SU-DHL-6 (cell line): ENCODE measurements around the gene PGA4.

Experiments used
- H2AFZ ChIP-seq: fragments of 200-600 bp; sonication (generic); 2 replicates; pipeline ENCODE4 v1.6.1; 2014; ENCODE audit warnings: low read depth, mild to moderate bottlenecking, moderate library complexity, mixed read lengths, antibody characterized with exemption, low read length; ENCODE audit not compliant: severe bottlenecking
- H3F3A ChIP-seq: fragments of 200-600 bp; shearing (Covaris generic); 2 replicates; pipeline ENCODE4 v1.6.0; 2016; ENCODE audit warnings: antibody characterized with exemption, mild to moderate bottlenecking; ENCODE audit not compliant: insufficient read depth
- H3K27ac ChIP-seq: fragments of 200-600 bp; sonication (generic); 2 replicates; pipeline ENCODE4 v1.5.1; 2016; ENCODE audit warnings: low read depth, mild to moderate bottlenecking, low read length, moderate library complexity, mixed read lengths
- H3K27me3 ChIP-seq: fragments of 200-600 bp; sonication (generic), shearing (Covaris generic); 2 replicates; pipeline ENCODE4 v1.6.0; 2014; ENCODE audit warnings: mild to moderate bottlenecking, low read length
- H3K36me3 ChIP-seq: fragments of 200-600 bp; sonication (generic); 2 replicates; pipeline ENCODE4 v1.6.1; 2014; ENCODE audit warnings: mild to moderate bottlenecking, low read length, mixed read lengths
- H3K4me2 ChIP-seq: fragments of 300-600, 200-600 bp; shearing (Covaris generic), sonication (generic); 2 replicates; pipeline ENCODE4 v1.6.0; 2014; ENCODE audit warnings: low read length, low read depth, mild to moderate bottlenecking; ENCODE audit not compliant: poor library complexity, severe bottlenecking
- H3K4me3 ChIP-seq: fragments of 200-600 bp; sonication (generic); 2 replicates; pipeline ENCODE4 v1.5.1; 2014; ENCODE audit warnings: antibody characterized with exemption, low read length, mild to moderate bottlenecking, mixed read lengths; ENCODE audit not compliant: insufficient read depth, poor library complexity, severe bottlenecking
- H3K79me2 ChIP-seq: fragments of 200-600 bp; sonication (generic); 2 replicates; pipeline ENCODE4 v1.6.1; 2014; ENCODE audit warnings: mild to moderate bottlenecking, low read length, moderate library complexity; ENCODE audit not compliant: insufficient read depth
- H3K9ac ChIP-seq: fragments of 200-600 bp; sonication (generic); 2 replicates; pipeline ENCODE4 v1.7.0; 2014; ENCODE audit warnings: mild to moderate bottlenecking, low read length
- H3K9me2 ChIP-seq: fragments of 200-600 bp; sonication (generic); replicated peaks from 2 replicates; pipeline ENCODE4 v1.6.1; 2014; ENCODE audit warnings: low read length; ENCODE audit not compliant: insufficient read depth
- H3K9me3 ChIP-seq: fragments of 200-600 bp; sonication (generic); 2 replicates; pipeline ENCODE4 v1.6.1; 2014; ENCODE audit warnings: low read length, mixed read lengths; ENCODE audit not compliant: insufficient read depth
- H4K20me1 ChIP-seq: fragments of 200-600 bp; sonication (generic); 2 replicates; pipeline ENCODE4 v1.6.1; 2014; ENCODE audit warnings: low read depth, mild to moderate bottlenecking, antibody characterized with exemption, low read length, moderate library complexity, mixed read lengths
- EZH2phosphoT487 ChIP-seq: fragments of 200-600 bp; sonication (generic), shearing (Covaris generic); conservative IDR thresholded peaks from 2 replicates; pipeline ENCODE4 v1.6.1; 2018; ENCODE audit warnings: mild to moderate bottlenecking, antibody characterized with exemption, low read length, moderate library complexity, mixed read lengths
- TF ChIP-seq, protein P1 (sequence below): fragments of 200-600 bp; sonication (generic); IDR thresholded peaks from one replicate; pipeline ENCODE4 v1.5.1; 2017; ENCODE audit warnings: antibody characterized with exemption, mild to moderate bottlenecking, low read length, moderate library complexity; ENCODE audit not compliant: insufficient read depth, poor library complexity, severe bottlenecking

The PGA4 gene

DNA sequence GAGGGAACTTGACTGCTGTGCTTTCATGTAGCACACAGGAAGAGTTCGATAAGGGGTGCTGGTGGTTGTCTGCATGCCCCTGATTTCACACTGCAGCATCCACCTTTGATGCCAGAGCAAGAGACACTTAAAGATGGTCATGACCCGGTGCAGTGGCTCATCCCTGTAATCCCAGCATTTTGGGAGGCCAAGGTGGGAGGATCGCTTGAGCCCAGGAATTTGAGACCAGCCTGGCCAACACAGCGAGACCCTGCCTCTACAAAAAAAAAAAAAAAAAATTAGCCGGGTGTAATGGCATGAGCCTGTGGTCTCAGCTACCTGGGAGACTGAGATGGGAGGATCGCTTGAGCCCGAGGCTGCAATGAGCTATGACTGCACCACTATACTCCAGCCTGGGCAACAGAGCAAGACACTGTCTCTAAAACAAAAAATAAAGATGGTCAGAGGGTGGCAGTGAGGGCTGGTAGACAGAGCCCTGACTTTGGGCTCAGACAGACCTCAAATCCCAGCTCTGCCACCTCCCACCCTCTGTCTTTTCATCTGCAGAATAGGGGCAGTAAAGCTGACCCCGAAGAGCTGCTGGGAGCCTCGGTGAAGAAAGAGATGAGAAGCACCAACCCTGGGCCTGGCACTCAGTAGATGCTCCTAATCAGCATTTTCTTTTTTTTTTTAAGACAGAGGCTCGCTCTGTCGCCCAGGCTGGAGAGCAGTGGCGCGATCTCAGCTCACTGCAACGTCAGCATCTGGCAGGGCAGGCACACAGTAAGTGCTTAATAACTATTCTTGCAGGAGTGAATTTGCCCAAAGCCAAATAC is 55.2 kb downstream of the PGA4 start:
- H2AFZ ChIP-seq: no peak overlapping the region
- H3K27ac ChIP-seq: no peak overlapping the region
- no peak overlapping the region for H3K4me2 ChIP-seq
- no peak for TF ChIP-seq EZH2phosphoT487
- TF ChIP-seq, protein P1, sequence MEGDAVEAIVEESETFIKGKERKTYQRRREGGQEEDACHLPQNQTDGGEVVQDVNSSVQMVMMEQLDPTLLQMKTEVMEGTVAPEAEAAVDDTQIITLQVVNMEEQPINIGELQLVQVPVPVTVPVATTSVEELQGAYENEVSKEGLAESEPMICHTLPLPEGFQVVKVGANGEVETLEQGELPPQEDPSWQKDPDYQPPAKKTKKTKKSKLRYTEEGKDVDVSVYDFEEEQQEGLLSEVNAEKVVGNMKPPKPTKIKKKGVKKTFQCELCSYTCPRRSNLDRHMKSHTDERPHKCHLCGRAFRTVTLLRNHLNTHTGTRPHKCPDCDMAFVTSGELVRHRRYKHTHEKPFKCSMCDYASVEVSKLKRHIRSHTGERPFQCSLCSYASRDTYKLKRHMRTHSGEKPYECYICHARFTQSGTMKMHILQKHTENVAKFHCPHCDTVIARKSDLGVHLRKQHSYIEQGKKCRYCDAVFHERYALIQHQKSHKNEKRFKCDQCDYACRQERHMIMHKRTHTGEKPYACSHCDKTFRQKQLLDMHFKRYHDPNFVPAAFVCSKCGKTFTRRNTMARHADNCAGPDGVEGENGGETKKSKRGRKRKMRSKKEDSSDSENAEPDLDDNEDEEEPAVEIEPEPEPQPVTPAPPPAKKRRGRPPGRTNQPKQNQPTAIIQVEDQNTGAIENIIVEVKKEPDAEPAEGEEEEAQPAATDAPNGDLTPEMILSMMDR: no peak
- no peaks in the 10 kb centered on the region for H3F3A ChIP-seq
- H3K4me3 ChIP-seq: no peak overlapping the region
- no peaks in the 10 kb centered on the region for H3K79me2 ChIP-seq
- no peaks in the 10 kb centered on the region for H3K9me3 ChIP-seq
- 0 out of 2 replicates have a peak, but pooled peaks cover 2% of the 10 kb centered on the region for H3K36me3 ChIP-seq
- no peaks in the 10 kb centered on the region for H4K20me1 ChIP-seq
- H3K9me2 ChIP-seq: no peaks in the 10 kb centered on the region
- no peak overlapping the region for H3K9ac ChIP-seq
- no peaks in the 10 kb centered on the region for H3K27me3 ChIP-seq

DNA sequence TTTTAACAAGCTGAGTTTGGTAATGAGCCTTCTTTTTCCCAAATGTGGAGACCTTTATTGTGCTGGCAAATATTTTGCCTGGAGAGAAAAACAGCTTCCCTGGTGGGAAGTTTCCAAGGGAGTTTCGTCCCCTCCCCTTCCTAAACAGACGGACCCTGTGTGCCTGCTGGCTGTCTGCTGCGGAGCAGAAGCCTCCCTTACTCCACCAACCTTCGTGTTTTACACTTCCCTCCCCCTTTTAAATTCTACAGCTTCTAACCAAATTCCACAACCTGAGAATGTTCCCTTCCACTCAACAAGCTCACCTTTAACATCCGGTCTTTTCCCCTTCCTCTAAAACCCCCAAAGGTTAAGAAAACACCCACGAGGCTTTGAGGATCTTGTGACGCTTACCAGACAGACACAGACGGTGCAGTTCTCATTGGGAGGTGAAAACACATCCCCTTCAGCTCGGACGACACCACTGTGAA is 55.9 kb downstream of the PGA4 start:
- TF ChIP-seq, protein P1: no peak
- TF ChIP-seq EZH2phosphoT487: no peak
- Histone ChIP-seq H4K20me1 (no peaks in the 10 kb centered on the region), H2AFZ (no peak overlapping the region), H3K27ac (no peak overlapping the region), H3K4me3 (no peak overlapping the region), H3K79me2 (no peaks in the 10 kb centered on the region), H3K27me3 (no peaks in the 10 kb centered on the region), H3K36me3 (0 out of 2 replicates have a peak, but pooled peaks cover 2% of the 10 kb centered on the region), H3K9me3 (no peaks in the 10 kb centered on the region), H3F3A (no peaks in the 10 kb centered on the region), H3K4me2 (no peak overlapping the region), H3K9ac (no peak overlapping the region), H3K9me2 (no peaks in the 10 kb centered on the region)

DNA sequence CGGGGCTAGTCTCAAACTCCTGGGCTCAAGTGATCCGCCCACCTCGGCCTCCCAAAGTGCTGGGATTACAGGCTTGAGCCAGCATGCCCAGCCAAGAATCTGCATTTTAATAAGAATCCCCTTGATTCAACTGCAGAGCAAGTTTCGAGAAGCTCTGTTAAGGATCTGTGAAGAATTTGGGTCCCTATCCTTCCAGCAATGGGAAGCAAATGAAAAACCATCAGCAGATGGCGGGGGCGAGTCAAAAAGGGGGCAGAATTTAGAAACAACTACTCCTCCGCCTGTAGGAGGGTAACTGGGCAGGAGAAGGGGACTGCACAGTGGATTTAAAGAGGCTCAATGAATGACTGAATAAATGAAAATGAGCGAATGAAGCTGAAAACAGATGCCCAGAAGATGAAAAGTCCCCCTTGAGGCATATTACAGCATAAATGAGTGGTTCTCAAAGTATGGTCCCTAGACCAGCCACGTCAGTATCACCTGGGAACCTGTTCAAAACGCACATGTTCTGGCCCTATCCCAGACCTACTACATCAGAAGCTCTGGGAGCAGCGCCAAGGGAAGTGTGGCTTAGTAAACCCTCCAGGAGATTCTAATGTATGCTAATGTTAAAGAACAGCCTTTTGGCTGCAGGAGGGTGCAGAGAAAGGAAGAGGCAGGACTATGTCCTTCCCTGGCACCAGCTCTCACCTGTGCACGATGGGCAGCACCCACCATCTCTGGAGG is 58.0 kb downstream of the PGA4 start:
- Histone ChIP-seq H3K4me2 (no peak overlapping the region), H3F3A (0 out of 2 replicates have a peak, but pooled peaks cover 2% of the 10 kb centered on the region)

More for the DNA sequence above, 58.0 kb downstream of the PGA4 start:
- no peaks in the 10 kb centered on the region for H3K9me2 ChIP-seq
- H3K9ac ChIP-seq: no peak overlapping the region
- no peaks in the 10 kb centered on the region for H3K79me2 ChIP-seq
- H2AFZ ChIP-seq: no peak overlapping the region
- H3K36me3 ChIP-seq: 0 out of 2 replicates have a peak, but pooled peaks cover 2% of the 10 kb centered on the region
- H3K27ac ChIP-seq: no peak overlapping the region
- H3K27me3 ChIP-seq: no peaks in the 10 kb centered on the region
- H3K4me3 ChIP-seq: no peak overlapping the region
- H4K20me1 ChIP-seq: no peaks in the 10 kb centered on the region
- H3K9me3 ChIP-seq: no peaks in the 10 kb centered on the region
- TF ChIP-seq EZH2phosphoT487: no peak
- TF ChIP-seq, protein P1: no peak
